GM21737 (cell line): Measurements from ENCODE around the gene C3orf20.
"Not testable (repeated sequence)": the region's sequence is repeated elsewhere in the genome, so short reads cannot be mapped to it uniquely, and the experiment has no call there.

Experiments
- ATAC-seq: cut with Tn5 transposase; IDR thresholded peaks from one replicate; pipeline ENCODE4 v1.9.1; 2021; ENCODE audit warnings: mild to moderate bottlenecking, moderate library complexity; ENCODE audit not compliant: unreplicated experiment

Gene C3orf20

DNA sequence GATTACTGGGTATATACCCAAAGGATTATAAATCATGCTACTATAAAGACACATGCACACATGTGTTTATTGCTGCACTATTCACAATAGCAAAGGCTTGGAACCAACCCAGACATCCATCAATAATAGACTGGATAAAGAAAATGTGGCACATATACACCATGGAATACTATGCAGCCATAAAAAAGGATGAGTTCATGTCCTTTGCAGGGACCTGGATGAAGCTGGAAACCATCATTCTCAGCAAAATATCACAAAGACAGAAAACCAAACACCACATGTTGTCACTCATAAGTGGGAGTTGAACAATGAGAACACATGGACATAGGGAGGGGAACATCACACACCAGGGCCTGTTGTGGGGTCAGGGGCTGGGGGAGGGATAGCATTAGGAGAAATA is 78.0 kb downstream of the C3orf20 start:
- ATAC-seq = not testable (repeated sequence)

DNA sequence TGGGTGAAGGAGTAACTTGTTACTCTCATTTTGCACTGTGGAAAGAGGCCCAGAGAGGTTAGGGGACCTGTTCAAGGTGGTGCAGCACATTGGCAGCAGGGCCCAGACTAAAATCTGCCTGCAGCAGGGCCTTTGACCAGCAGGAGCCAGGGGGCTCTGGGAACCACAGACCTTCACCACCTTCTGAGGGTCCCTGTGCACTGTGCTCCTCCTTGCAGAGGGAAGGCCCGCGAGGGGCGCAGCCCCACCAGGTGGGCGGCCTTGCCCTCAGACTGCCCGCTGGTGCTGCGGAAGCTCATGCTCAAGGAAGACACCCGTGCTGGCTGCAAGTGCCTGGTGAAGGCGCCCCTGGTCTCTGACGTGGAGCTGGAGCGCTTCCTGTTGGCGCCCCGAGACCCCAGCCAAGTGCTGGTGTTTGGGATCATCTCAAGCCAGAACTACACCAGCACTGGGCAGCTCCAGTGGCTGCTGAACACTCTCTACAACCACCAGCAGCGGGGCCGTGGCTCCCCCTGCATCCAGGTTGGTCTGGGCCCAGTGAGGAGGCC is 82.3 kb downstream of the C3orf20 start:
- ATAC-seq = no peak

DNA sequence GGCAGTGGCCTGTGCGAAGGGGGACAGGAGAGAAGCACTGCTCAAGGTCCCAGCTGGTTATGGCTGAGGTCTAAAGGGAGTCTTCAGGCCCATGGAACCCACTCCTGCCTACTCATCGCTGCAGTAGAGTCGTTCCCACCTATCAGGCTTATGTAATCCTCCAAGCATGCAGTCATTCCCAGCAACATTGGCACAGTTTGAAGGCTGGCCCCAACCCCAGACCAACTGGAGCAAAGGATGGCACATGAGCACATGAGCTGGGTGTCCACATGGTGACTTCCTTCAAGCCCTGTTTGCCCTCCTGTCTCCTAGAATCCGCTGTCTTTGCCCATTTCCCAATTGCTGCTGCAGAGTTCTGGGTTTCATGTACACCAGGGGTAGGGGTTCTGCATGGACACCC is 83.4 kb downstream of the C3orf20 start:
- ATAC-seq = no peak

DNA sequence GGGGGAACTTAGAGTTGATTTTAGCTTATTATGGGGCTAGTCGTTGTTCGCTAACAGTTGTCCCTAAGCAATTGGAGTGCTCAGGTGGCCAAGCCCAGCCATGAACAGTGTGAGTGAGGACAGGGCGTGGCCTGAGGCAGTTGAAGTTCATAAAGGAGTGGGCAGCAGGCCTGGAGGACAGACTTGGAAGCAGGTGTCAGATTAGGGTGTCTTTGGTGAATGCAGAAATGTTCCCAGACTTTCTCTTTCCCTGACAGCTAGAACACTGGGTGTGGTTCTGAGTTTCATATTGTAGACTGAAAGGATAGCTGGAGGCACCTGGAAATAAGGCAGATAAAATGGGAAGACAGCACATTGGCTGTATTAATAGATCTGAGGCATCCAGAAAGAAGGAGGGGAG is 84.0 kb downstream of the C3orf20 start:
- no peak for ATAC-seq

DNA sequence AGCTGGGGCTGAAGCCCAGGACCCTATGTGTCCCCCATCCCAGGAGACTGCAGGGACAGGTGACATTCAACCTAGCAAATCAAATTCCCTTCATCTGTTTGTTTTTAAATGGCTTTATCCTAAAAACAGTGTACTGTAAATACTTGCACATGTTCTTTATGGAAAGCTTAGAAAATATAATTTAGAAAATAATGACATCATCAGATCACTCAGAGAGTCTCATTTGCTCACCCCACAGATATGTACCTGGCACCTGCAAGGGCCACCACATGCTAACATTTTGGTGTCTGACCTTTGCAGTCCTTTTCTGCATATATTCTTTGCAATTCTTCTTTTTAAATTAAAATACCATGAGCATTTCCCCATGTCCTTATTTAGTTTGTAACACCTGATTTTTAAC is 85.2 kb downstream of the C3orf20 start:
- ATAC-seq = no peak

DNA sequence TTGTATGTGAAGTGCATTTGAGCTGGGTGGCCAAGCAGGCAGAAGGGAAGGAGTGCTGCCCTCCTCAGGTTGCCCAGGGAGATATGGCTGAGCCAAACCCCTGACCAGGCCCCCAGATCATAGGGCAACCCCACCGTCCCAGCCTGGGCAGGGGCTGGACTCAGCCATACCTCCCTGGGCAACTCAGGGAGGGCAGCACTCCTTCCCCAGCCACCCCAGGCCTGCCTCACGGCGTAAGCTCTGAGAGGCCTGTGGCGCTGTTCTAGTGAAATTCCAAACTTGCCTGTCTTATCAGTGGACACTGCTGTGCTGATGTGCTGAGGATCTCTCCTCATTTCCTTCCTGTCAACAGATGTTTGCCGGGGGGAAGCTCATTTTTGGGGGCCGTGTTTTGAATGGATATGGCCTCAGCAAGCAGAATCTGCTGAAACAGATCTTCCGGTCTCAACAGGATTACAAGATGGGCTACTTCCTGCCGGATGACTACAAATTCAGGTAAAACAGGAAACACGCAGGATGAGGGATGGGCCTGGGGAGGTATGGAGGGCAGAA is 86.3 kb downstream of the C3orf20 start:
- no peak for ATAC-seq

DNA sequence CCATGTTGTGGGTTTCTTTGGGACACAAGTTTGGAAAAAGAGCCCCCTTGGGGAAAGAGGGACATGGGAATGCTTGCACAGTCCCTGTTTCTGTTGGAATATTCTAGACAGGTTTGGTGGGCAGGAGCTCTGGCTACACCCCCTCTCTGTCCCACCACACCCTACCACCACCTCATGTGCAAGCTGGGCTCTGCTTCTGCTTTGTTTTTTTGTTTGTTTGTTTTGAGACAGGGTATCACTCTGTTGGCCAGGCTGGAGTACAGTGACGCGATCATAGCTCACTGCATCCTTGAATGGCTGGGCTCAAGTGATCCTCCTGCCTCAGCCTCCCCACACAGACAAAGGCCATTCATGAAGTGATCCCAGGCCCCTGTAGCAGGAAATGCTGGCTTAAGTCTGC is 86.9 kb downstream of the C3orf20 start:
- ATAC-seq = no peak

DNA sequence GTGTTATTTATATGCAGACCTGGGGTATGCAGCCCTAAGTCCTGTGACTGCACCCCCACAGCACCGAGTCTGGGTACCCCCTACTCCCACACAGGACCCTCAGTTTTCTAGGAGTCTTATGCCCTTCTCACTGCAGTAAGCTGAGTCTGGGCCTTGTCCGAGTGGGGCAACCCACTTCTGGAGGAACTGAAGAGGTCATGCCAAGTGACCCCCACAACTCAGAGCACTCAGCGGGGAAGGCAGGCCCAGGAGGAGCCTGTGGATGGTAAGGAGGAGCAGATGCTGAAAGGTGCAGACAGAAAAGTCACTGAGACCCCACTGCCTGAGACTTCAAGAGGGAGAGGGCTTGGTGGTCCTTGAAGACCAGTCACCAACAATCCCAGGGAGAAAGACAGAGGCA is 87.8 kb downstream of the C3orf20 start:
- ATAC-seq = no peak

DNA sequence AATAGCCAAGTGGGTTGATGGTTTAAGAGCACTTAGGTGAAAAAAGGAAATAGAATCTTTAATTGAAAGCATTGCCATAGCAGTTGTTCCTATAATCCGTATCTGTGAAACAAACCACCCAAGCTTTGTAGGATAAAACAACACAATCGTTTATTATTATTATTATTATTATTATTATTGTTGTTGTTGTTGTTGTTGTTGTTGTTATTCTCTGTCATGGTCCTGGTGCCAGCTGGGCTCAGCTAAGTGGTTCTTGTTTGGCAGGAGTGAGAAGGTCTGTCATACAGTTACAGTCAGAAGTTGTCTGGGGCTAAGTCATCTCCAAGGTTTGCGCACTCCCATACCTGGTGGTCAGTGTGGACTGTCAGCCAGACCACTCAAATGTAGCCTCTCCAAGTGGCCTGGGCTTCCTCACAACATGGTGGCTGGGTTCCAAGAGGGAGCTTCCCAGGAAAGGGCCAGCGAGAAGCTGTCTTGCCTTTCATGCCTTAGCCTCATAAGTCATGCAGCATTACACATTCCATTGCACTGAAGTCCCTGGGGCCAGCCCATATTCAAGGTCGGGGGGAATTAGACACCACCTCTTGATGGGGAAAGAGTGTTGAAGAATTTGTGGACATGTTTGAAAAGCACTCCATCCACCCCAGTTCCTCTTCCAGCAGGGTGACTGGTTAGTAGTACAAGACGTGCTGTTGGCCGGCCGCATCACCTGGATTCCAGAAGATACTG is 89.6 kb downstream of the C3orf20 start:
- ATAC-seq = no peak

DNA sequence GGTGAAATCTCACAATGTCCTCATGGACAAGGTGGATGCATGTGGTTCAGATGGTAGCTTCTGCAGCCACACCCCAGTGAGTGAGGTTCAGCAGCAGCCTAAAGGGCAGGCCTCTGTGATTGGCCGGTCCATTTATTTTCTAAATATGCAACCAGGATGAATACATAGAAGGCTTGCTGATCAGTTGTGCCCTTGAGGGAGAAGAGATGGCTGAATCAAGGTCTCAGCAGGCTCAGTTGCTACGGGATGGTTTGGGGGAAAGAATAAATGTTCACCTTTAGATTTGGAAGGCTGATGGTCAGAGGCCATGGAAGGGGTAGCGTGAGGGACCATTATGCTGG is 90.1 kb downstream of the C3orf20 start:
- ATAC-seq = no peak

DNA sequence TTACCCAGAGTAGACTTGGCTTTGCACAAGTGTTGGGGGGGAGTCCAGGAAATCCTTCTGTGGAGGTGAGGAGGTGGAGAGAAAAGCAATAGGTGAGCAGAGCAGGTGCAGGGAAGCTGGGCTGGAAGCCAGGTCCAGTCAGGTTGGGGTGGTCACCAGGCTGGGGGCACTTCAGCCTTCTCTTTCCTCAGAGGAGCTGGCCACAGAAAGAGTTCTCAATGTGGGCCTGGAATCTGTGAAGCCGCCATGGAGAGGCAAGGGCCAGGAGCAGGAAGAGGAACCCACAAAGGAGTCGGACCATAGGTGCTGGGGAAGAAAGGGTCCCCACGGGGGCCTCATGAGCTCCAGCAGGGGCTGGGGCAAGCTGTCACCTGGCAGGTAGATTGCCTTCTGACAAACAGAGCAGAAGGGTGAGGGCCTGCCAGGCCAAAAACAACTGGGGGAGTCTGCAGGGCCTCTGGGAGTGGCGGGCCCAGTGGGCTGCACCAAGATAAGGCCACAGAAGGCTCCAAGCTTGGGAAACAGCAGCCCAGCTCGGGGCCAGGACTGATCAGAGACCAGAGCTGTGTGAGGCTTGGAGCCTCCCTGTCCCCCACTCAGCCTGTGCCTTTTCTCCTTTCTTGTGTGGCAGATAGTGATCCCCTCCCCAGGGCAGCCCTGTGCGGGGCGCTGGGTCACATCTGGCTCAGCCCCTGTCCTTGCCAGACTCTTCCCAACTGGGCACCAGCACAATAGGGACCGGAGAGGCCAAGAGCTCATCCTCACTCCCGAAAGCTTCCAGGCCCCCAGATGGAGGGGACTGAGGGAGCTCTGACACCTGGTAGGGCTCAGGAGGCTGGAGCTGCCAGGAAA is 90.9 kb downstream of the C3orf20 start:
- ATAC-seq = no peak

DNA sequence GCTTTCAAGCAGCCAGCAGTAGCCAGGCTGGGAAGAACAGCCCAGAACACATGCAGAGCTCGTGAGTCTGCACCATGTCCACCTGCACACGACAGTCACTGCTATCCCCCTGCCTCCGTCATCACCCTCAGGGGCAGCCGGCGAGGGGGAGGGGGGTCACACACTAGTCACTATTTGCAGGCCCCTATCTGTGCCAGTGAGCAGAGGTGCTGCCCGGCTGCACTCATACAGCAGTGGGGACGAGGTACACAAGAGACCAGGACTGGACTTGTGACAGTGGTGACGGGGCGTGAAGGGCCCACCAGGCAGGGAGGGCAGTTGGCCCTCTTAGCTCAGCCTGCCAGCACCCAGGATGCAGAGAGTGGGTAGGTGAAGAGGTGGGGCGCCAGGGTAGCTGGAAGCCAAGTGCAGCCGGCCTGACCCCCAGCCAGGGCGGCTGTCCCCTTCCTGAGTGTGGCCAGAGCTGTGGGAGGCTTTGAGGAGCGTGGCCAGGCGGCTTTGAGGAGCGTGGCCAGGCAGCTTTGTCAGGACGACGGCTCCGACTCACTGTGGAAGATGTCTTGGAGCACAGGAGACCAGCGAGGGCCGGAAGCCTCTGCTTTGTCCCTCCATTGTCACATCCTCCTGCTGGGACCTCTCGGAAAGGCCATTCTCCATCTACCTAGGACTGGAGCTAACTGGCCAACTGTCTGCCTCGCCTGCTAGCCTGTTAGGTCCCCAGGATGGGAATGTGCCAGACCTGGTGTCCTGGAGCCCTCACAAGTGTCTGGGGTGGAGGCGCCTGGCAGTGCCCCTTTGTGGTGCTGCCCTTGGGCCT is 91.7 kb downstream of the C3orf20 start:
- no peak for ATAC-seq

DNA sequence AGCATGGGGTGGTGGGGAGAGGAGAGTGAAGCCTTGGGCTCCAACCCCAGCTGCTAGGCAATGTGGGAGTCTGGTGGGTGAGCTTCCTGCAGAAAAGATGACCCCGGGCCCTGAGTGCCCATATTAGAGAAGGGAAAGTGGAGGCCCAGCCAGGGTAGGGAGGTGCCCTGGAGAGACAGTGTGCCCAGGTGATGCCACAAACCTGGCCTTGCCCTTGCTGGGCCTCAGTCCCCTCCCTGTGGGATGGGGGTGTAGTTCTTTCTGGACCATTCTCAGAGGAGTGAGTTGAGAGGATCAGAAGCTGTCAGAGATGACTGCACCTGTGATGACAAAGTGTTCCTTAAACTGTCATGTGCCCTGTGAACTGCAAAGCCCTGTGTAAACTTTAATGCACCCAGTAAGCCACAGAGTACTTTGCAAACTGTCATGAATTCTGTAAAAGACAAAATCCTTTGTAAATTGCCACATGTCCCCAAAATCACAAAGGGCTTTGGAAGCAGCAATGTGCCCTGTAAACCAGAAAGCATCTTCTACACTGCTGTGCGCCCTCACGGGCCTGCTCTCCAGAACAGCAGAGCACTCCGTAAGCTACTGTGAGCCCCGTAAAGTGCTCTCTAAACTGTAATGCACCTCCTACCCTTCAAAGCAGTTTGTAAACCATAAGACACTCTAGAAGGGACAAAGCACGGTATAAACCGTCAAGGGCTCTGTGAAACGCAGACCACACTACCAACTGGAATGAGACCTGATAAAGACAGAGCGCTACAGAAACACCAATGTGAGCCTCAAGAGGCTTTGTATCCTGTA is 92.5 kb downstream of the C3orf20 start:
- ATAC-seq = no peak

DNA sequence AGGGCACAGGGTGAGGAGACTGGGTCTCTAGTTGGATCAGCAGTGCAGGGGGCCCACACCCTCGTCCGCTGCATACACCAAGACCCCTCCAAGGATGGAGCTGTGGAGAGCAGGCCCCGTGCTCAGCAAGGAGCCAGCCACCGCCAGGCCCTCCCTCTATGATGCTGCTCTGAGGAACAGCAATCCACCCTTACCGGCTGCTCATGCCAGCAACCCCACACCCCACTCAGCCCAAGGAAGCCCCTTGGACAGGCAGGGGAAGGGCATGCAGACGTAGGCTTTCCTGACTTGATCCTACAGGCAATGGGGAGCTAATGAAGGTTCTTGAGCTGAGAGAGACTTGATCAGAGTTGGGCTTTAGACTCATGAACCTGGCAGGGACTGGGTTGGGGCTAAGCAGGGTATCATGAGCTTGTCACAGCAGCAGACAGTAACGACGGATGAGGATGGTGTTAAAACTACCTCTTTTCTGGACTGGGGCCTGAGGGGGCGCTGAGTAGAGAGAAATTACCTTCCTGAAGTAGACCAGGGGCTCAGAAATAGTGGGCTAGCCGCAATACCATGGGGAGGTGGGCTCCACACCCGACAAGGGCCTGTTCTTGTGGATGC is 93.3 kb downstream of the C3orf20 start:
- no peak for ATAC-seq

DNA sequence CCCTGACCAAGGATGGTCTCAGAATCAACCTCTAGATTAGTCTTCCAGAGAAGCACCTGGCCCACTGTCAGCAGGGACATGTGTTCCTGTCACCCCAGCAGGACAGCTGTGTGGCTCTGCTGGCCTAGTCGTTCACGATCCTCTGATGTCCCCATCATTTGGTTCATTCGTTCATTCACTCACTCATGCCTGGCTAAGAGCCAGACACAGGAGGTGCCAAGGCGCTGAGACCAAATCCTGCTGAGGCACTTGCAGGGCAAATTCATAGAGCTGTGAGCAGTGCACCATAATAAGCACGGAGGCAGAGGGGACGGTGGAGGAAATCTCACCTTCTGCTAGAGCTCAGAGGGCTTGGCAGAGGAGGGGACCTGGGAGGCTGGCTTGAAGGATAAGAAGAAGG is 93.9 kb downstream of the C3orf20 start:
- no peak for ATAC-seq

DNA sequence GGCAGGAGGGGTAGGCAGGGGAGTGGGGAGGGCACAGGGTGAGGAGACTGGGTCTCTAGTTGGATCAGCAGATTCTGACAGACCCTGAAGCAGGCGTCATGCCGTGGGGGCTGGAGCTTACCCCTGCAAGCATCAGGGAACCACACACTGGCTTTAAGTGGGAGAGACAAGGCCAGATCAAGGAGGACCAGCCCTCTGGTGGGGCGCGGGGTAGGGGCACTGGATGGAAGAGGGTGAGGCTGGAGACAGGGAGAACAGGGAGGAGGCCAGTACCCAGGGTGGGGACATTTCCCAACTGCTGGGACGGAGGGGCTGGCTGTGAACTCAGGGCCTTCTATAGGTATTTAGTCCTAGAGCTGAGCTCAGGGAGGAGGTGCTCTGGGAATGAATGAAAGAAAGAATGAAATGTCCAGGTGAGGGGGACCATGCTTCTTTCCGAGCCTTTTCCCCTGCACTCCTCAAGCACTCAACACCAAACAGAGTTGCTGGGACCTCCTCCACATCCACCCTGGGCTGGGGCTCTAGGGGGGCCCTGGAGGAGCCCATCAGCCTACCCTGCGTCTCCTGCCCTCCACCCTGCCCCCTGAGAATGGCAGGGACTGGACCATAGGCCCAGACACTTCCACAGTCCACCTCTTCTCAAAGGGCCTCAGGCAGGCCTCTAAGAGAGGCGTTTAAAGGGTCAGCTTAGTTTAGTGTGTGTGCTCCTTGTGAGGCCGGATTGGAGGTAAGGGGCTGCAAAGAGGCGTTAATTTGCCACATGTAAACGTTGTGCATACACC is 94.8 kb downstream of the C3orf20 start:
- no peak for ATAC-seq

DNA sequence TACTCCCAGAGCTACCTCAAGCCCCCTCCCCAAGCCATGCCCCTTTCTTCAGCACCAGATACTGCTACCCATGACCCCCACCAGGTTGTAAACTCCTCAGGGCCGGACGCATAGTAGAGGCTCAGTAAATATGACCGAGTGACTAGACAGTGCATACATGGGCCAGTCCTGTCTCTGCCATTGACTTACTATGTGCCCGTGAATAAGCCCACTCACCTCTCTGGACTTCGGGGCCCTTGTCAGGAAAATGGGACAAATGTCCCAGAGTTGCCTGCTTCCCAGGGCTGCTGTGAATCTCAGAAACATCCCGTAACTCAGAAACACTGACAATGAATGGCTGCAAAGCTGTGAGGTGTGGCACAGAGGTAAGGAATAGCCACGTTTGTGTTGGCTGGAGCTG is 95.7 kb downstream of the C3orf20 start:
- ATAC-seq = no peak

DNA sequence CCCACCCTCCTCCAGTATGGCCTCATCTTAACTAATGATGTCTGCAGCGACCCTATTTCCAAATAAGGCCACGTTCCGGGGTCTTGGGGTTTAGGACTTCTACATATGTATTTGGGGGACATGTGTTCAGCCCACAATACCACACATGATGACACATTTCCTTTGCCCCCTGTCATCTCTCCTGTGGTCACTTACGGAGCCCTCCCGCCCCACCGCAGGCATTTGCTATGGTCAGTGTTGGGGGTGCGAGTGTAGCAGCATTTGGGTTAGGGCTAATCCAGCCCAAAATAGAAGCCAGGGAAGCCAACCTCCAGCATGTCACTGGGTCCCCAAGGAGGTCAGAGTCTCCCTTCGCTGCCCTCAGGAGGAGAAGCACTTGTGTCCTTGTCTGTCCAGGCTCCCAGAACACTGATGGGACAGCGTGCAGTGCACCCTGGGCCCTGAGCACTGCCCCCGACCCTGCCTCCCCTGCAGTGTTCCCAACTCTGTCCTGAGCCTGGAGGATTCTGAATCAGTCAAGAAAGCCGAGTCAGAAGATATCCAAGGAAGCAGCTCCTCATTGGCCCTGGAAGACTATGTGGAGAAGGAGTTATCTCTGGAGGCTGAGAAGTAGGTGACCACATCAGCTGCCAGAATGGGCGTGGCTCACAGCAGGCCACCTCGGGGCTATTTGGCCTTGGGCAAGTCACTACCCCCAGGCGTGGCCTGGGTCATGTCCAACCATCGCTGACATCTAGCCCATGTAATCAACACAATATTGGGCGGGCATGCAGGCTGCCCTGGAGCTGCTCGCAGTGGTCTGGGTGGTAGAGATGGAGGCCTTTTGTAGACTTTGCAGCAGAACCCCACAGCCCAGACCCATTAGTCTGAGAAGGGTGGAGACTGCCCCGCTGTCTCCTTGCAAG is 96.9 kb downstream of the C3orf20 start:
- ATAC-seq = no peak
